SK-N-SH treated with all-trans-retinoic acid at 6 μM for 48 hours (cell line): Measurements from ENCODE around the gene COX4I2.

Source experiments
- ATAC-seq: fragments of 200-7000 bp; cut with Tn5 transposase; 3 replicates; pipeline ENCODE4 v1.9.1; 2020; ENCODE audit warnings: mild to moderate bottlenecking, moderate library complexity
- ARNTL ChIP-seq: fragments of 450-650 bp; formaldehyde crosslinking; IDR thresholded peaks from 2 replicates; pipeline ENCODE4 v1.5.0; 2020; ENCODE audit warnings: low read depth, mild to moderate bottlenecking, moderate library complexity, borderline replicate concordance
- BACH2 ChIP-seq: fragments of 250-450 bp; sonication (Bioruptor Pico); IDR thresholded peaks from 2 replicates; pipeline ENCODE4 v1.9.0; 2021; ENCODE audit warnings: mild to moderate bottlenecking, borderline replicate concordance
- CSDC2 ChIP-seq: fragments of 250-450 bp; sonication (Bioruptor Pico); IDR thresholded peaks from 2 replicates; pipeline ENCODE4 v1.5.0; 2020; ENCODE audit warnings: mild to moderate bottlenecking, moderate library complexity
- CSRNP3 ChIP-seq: fragments of 250-450 bp; sonication (Bioruptor Pico); IDR thresholded peaks from 2 replicates; pipeline ENCODE4 v1.5.1; 2021; ENCODE audit warnings: mild to moderate bottlenecking, moderate library complexity
- ESRRG ChIP-seq: fragments of 250-450 bp; sonication (Bioruptor Pico); IDR thresholded peaks from 2 replicates; pipeline ENCODE4 v1.6.1; 2021; ENCODE audit warnings: mild to moderate bottlenecking
- GLIS3 ChIP-seq: fragments of 250-450 bp; sonication (Bioruptor Pico); IDR thresholded peaks from 2 replicates; pipeline ENCODE4 v1.5.0; 2020; ENCODE audit warnings: mild to moderate bottlenecking, moderate library complexity
- ISL1 ChIP-seq: fragments of 250-450 bp; sonication (Bioruptor Pico); IDR thresholded peaks from 2 replicates; pipeline ENCODE4 v2.1.2; 2022; ENCODE audit warnings: mild to moderate bottlenecking, moderate library complexity
- OSR1 ChIP-seq: fragments of 250-450 bp; sonication (Bioruptor Pico); IDR thresholded peaks from 2 replicates; pipeline ENCODE4 v1.8.0; 2022; ENCODE audit warnings: moderate library complexity, mild to moderate bottlenecking, inconsistent platforms
- PATZ1 ChIP-seq: fragments of 250-450 bp; sonication (Bioruptor Pico); IDR thresholded peaks from 2 replicates; pipeline ENCODE4 v1.8.0; 2020; ENCODE audit warnings: mild to moderate bottlenecking, moderate library complexity, borderline replicate concordance
- POU6F1 ChIP-seq: fragments of 250-450 bp; sonication (Bioruptor Pico); IDR thresholded peaks from 2 replicates; pipeline ENCODE4 v1.8.0; 2021; ENCODE audit warnings: low read depth, mild to moderate bottlenecking, moderate library complexity, borderline replicate concordance
- PPARA ChIP-seq: fragments of 250-450 bp; sonication (Bioruptor Pico); IDR thresholded peaks from 2 replicates; pipeline ENCODE4 v1.5.0; 2020; ENCODE audit warnings: mild to moderate bottlenecking, borderline replicate concordance
- RARB ChIP-seq: fragments of 250-450 bp; sonication (Bioruptor Pico); IDR thresholded peaks from 2 replicates; pipeline ENCODE4 v1.8.0; 2021; ENCODE audit warnings: mild to moderate bottlenecking, moderate library complexity
- TCF4 ChIP-seq: fragments of 250-450 bp; sonication (Bioruptor Pico); IDR thresholded peaks from 2 replicates; pipeline ENCODE4 v1.8.0; 2021; ENCODE audit warnings: mild to moderate bottlenecking, moderate library complexity, borderline replicate concordance
- TOX ChIP-seq: fragments of 250-450 bp; sonication (Bioruptor Pico); IDR thresholded peaks from 2 replicates; pipeline ENCODE4 v1.8.0; 2021; ENCODE audit warnings: mild to moderate bottlenecking, moderate library complexity, borderline replicate concordance
- TSHZ2 ChIP-seq: fragments of 250-450 bp; sonication (Bioruptor Pico); IDR thresholded peaks from 2 replicates; pipeline ENCODE4 v1.5.0; 2020; ENCODE audit warnings: mild to moderate bottlenecking, moderate library complexity
- ZC3H10 ChIP-seq: fragments of 250-450 bp; sonication (Bioruptor Pico); IDR thresholded peaks from 2 replicates; pipeline ENCODE4 v1.5.1; 2021; ENCODE audit warnings: mild to moderate bottlenecking, moderate library complexity
- ZFP3 ChIP-seq: fragments of 250-450 bp; sonication (Bioruptor Pico); IDR thresholded peaks from 2 replicates; pipeline ENCODE4 v1.5.0; 2020; ENCODE audit warnings: mild to moderate bottlenecking, moderate library complexity
- ZFP30 ChIP-seq: fragments of 450-650 bp; formaldehyde crosslinking; IDR thresholded peaks from 2 replicates; pipeline ENCODE4 v1.5.0; 2022; ENCODE audit warnings: mild to moderate bottlenecking, moderate library complexity
- ZNF565 ChIP-seq: fragments of 450-650 bp; formaldehyde crosslinking; conservative IDR thresholded peaks from 2 replicates; pipeline ENCODE4 v1.5.0; 2020; ENCODE audit warnings: low read depth, mild to moderate bottlenecking, moderate library complexity
- ZNF70 ChIP-seq: fragments of 450-650 bp; formaldehyde crosslinking; IDR thresholded peaks from 2 replicates; pipeline ENCODE4 v1.5.0; 2020; ENCODE audit warnings: mild to moderate bottlenecking, moderate library complexity
- ZNF8 ChIP-seq: fragments of 450-650 bp; formaldehyde crosslinking; IDR thresholded peaks from 2 replicates; pipeline ENCODE4 v1.5.0; 2020; ENCODE audit warnings: mild to moderate bottlenecking, moderate library complexity

The COX4I2 gene

GRCh38 chr20:31685853-31686643 lies 48.3 kb downstream of the COX4I2 start:
- no peak for ATAC-seq
- TF ChIP-seq ARNTL (CRISPR knock-in tag), result no peak
- no peak for TF ChIP-seq PATZ1 (CRISPR knock-in tag)
- TF ChIP-seq OSR1 (CRISPR knock-in tag), result no peak
- no peak for TF ChIP-seq ZNF565 (CRISPR knock-in tag)
- no peak for TF ChIP-seq ZNF8 (CRISPR knock-in tag)
- no peak for TF ChIP-seq POU6F1 (CRISPR knock-in tag)
- TF ChIP-seq CSDC2 (CRISPR knock-in tag), result no peak
- no peak for TF ChIP-seq GLIS3 (CRISPR knock-in tag)

- no peak for TF ChIP-seq ZNF565 (CRISPR knock-in tag)
- TF ChIP-seq RARB (CRISPR knock-in tag), result no peak
- no peak for TF ChIP-seq GLIS3 (CRISPR knock-in tag)
- no peak for TF ChIP-seq ZFP30
- no peak for TF ChIP-seq OSR1 (CRISPR knock-in tag)
- no peak for TF ChIP-seq ZC3H10
- no peak for ATAC-seq
Measured at GRCh38 chr20:31687777-31688176, 50.1 kb downstream of the COX4I2 start.

- TF ChIP-seq TSHZ2 (CRISPR knock-in tag) (no peak), CSRNP3 (no peak), TCF4 (CRISPR knock-in tag) (no peak), OSR1 (CRISPR knock-in tag) (no peak), PPARA (no peak), ESRRG (no peak), POU6F1 (CRISPR knock-in tag) (no peak), TOX (CRISPR knock-in tag) (no peak), ZNF70 (CRISPR knock-in tag) (no peak), ISL1 (CRISPR knock-in tag) (no peak), GLIS3 (CRISPR knock-in tag) (no peak), ZFP3 (CRISPR knock-in tag) (no peak), ZFP30 (no peak), ZNF565 (CRISPR knock-in tag) (no peak), ZNF8 (CRISPR knock-in tag) (no peak), BACH2 (no peak)
- no peak for ATAC-seq
Measured at GRCh38 chr20:31689141-31689540, 51.4 kb downstream of the COX4I2 start.
